ENCODE measurements around the gene TARP.

Gene TARP

GRCh38 chr7:38280707-38281106 lies 7.3 kb upstream of the TARP start:
- no peaks in the 10 kb centered on the region for H3K27me3 ChIP-seq
- no peaks in the 10 kb centered on the region for H3K36me3 ChIP-seq (ENCODE audit: low read depth, missing control alignments)
- H3K4me1 ChIP-seq = no peaks in the 10 kb centered on the region
- intact Hi-C loops (cut with DNase I; ENCODE audit: low total_unique reads) = no loop called here
- no peak for DNase-seq
- H3K4me3 ChIP-seq = no peak overlapping the region
- no peak overlapping the region for H3K27ac ChIP-seq
- TF ChIP-seq POLR2A (IDR thresholded peaks at IDR 0.05) (no peak), CTCF (IDR thresholded peaks at IDR 0.05) (no peak)
- 94 to 98% methylated on average over 3 of the region's 3 CpGs for WGBS, 2 donors
- H3K9me3 ChIP-seq = no peaks in the 10 kb centered on the region

- H3K27ac ChIP-seq = no peak overlapping the region
- no peak overlapping the region for H3K4me3 ChIP-seq
- WGBS, 2 donors = 71% methylated on average over 1 of the region's 1 CpG
- no peaks in the 10 kb centered on the region for H3K9me3 ChIP-seq
- TF ChIP-seq CTCF (IDR thresholded peaks at IDR 0.05) (no peak), POLR2A (IDR thresholded peaks at IDR 0.05) (no peak)
- no peaks in the 10 kb centered on the region for H3K36me3 ChIP-seq (ENCODE audit: low read depth, missing control alignments)
- intact Hi-C loops (cut with DNase I; ENCODE audit: low total_unique reads) = no loop called here
- H3K27me3 ChIP-seq = no peaks in the 10 kb centered on the region
- DNase-seq = no peak
- H3K4me1 ChIP-seq = no peaks in the 10 kb centered on the region
These were observed 6.6 kb upstream of the TARP start for GRCh38 chr7:38280000-38280399.

DNA sequence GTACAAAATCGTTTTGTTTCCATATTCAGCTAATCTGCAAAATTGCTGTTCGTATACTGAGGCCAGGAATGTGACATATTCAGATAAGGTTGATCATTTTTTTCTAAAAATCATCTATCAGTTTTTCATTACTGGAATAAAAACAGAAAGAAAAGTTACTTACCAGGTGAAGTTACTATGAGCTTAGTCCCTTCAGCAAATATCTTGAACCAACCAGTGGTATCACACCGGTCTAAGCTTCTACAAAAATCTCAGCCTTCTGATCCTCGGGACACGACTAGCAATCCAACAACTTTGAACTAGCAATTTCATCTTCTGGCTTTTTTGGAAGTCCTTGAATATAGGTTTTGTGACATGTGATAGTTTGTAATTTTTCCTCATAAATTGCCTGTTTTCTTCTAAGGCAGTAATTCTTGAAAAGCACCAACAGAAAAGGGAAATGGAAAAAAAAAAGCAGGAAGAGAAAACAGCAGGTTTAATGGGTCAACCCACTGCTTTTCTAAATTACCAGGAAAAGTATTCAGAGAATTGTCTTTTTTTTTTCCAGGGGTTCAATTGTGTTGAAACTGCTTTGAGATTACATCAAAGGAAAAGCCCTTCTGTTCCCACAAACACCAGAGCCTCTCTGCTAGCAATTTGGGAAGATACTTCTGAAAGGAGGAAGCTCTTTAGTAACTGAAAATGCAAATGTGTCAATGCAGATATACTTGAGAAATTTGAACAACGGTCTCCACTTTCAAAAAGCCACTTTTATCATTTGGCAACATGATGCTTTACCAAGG lies 2.9 kb upstream of the TARP start:
- Histone ChIP-seq H3K4me3 (no peak overlapping the region), H3K36me3 (ENCODE audit: low read depth, missing control alignments) (no peaks in the 10 kb centered on the region), H3K27ac (no peak overlapping the region), H3K9me3 (no peaks in the 10 kb centered on the region), H3K4me1 (no peaks in the 10 kb centered on the region), H3K27me3 (no peaks in the 10 kb centered on the region)
- WGBS, 2 donors = 74 to 82% methylated on average over 6 of the region's 6 CpGs
- no peak for DNase-seq
- TF ChIP-seq POLR2A (IDR thresholded peaks at IDR 0.05) (no peak), CTCF (IDR thresholded peaks at IDR 0.05) (no peak)
- intact Hi-C loops (cut with DNase I; ENCODE audit: low total_unique reads) = no loop called here

DNA sequence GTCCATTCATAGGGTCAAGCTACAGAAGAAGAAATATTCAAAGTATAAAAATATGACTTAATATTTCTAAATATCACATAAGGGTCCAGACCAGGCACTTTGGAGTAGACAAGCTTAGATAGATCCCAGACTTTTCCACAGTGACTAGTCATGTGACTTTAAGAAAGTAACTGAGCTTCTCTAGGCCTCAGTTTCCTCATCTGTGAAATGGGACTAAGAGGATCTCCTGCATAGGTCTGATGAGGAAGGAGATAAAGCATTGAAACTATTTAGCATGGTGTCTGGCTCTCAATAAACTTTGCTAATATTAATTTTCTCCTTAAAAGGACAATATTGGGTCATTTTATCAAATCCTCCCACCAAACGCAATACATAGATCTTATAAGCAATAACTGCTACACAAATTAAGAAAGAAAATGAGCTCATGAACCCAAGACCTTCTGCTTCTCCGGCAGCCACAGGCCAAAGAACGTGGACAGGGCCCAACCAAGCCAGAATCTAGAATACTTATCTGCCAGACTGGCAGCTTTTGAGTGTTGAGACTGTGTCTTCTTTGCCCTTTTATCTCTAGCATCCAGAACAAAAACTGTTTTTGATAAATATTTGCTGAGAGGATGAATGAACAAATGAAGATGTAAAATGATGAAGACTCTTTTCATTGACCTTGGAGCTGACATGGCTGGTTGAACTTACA lies 1.6 kb upstream of the TARP start:
- DNase-seq = no peak
- 92 to 94% methylated on average over 3 of the region's 3 CpGs for WGBS, 2 donors
- intact Hi-C loops (cut with DNase I; ENCODE audit: low total_unique reads) = no loop called here
- Histone ChIP-seq H3K36me3 (ENCODE audit: low read depth, missing control alignments) (no peaks in the 10 kb centered on the region), H3K27me3 (no peaks in the 10 kb centered on the region), H3K4me1 (no peaks in the 10 kb centered on the region), H3K4me3 (no peak overlapping the region), H3K27ac (no peak overlapping the region), H3K9me3 (no peaks in the 10 kb centered on the region)
- no peak for TF ChIP-seq POLR2A (IDR thresholded peaks at IDR 0.05)
- TF ChIP-seq CTCF (IDR thresholded peaks at IDR 0.05) = no peak
